HUES64 (cell line): ENCODE data around the gene SLC12A1.
"Not testable (repeated sequence)": the region's sequence is repeated elsewhere in the genome, so short reads cannot be mapped to it uniquely, and the experiment has no call there.

Experiments
- H3K27ac ChIP-seq: 2 replicates; pipeline ENCODE4 v1.7.0; 2013; ENCODE audit warnings: low read depth, low read length, inconsistent platforms
- H3K27me3 ChIP-seq: 2 replicates; pipeline ENCODE4 v1.6.1; 2013; ENCODE audit warnings: mild to moderate bottlenecking, low read length; ENCODE audit not compliant: insufficient read depth
- H3K36me3 ChIP-seq: 2 replicates; pipeline ENCODE4 v1.6.1; 2013; ENCODE audit warnings: mild to moderate bottlenecking, low read length; ENCODE audit not compliant: insufficient read depth
- H3K4me1 ChIP-seq: 2 replicates; pipeline ENCODE4 v1.6.1; 2013; ENCODE audit warnings: mild to moderate bottlenecking, low read length, moderate library complexity; ENCODE audit not compliant: insufficient read depth
- H3K4me3 ChIP-seq: 2 replicates; pipeline ENCODE4 v1.5.1; 2013; ENCODE audit warnings: mild to moderate bottlenecking, low read length, moderate library complexity
- H3K9ac ChIP-seq: 2 replicates; pipeline ENCODE4 v1.6.1; 2013; ENCODE audit warnings: mild to moderate bottlenecking, low read depth, low read length
- H3K9me3 ChIP-seq: 2 replicates; pipeline ENCODE4 v1.6.1; 2013; ENCODE audit warnings: low read depth, low read length; ENCODE audit not compliant: insufficient read depth
- WGBS: fragments of 150-250, 120-280 bp; methylation state at CpG from one replicate; pipeline ENCODE4 v1.1.7; 2013; ENCODE audit warnings: missing lambda C conversion rate; 5-methylcytosine and 5-hydroxymethylcytosine counted together

Gene SLC12A1

GRCh38 chr15:48307586-48307985 lies 101.5 kb downstream of the SLC12A1 start:
- Histone ChIP-seq H3K27me3 (no peaks in the 10 kb centered on the region), H3K36me3 (no peaks in the 10 kb centered on the region)

GRCh38 chr15:48309740-48310139 lies 103.6 kb downstream of the SLC12A1 start:
- Histone ChIP-seq H3K9ac (no peak overlapping the region), H3K36me3 (no peaks in the 10 kb centered on the region), H3K9me3 (no peaks in the 10 kb centered on the region), H3K4me3 (no peak overlapping the region), H3K27me3 (no peaks in the 10 kb centered on the region), H3K27ac (no peak overlapping the region), H3K4me1 (peaks cover 22% of the 10 kb centered on the region)
- WGBS: 97% methylated on average over 2 of the region's 2 CpGs

More at GRCh38 chr15:48307586-48307985, 101.5 kb downstream of the SLC12A1 start:
- Histone ChIP-seq H3K27ac (no peak overlapping the region), H3K4me1 (peaks cover 39% of the 10 kb centered on the region), H3K4me3 (no peak overlapping the region), H3K9me3 (no peaks in the 10 kb centered on the region), H3K9ac (no peak overlapping the region)
- 92% methylated on average over 8 of the region's 8 CpGs for WGBS

GRCh38 chr15:48313216-48313615 lies 107.1 kb downstream of the SLC12A1 start:
- Histone ChIP-seq H3K27ac (no peak overlapping the region), H3K4me3 (no peak overlapping the region), H3K27me3 (no peaks in the 10 kb centered on the region), H3K9ac (no peak overlapping the region), H3K36me3 (no peaks in the 10 kb centered on the region), H3K9me3 (no peaks in the 10 kb centered on the region; the same call in 1 of the 2 replicates), H3K4me1 (peaks cover 15% of the 10 kb centered on the region)
- 95% methylated on average over 2 of the region's 2 CpGs for WGBS

- Histone ChIP-seq H3K27ac (no peak overlapping the region), H3K9me3 (no peaks in the 10 kb centered on the region; the same call in 1 of the 2 replicates), H3K4me1 (peaks cover 17% of the 10 kb centered on the region), H3K36me3 (no peaks in the 10 kb centered on the region), H3K9ac (no peak overlapping the region), H3K27me3 (no peaks in the 10 kb centered on the region), H3K4me3 (no peak overlapping the region)
- 75% methylated on average over 10 of the region's 10 CpGs for WGBS
These were observed 108.9 kb downstream of the SLC12A1 start for GRCh38 chr15:48315041-48315440.

- 93% methylated on average over 2 of the region's 2 CpGs for WGBS
- no peak overlapping the region for H3K27ac ChIP-seq
These were observed 111.1 kb downstream of the SLC12A1 start for GRCh38 chr15:48317221-48317620.

GRCh38 chr15:48318131-48318530 lies 112.0 kb downstream of the SLC12A1 start:
- Histone ChIP-seq H3K9ac (no peak overlapping the region), H3K27ac (no peak overlapping the region), H3K27me3 (no peaks in the 10 kb centered on the region), H3K36me3 (no peaks in the 10 kb centered on the region), H3K9me3 (no peaks in the 10 kb centered on the region; the same call in 1 of the 2 replicates), H3K4me3 (no peak overlapping the region), H3K4me1 (peaks cover 17% of the 10 kb centered on the region)
- 38% methylated on average over 6 of the region's 6 CpGs for WGBS

More at GRCh38 chr15:48317221-48317620, 111.1 kb downstream of the SLC12A1 start:
- Histone ChIP-seq H3K27me3 (no peaks in the 10 kb centered on the region), H3K9me3 (no peaks in the 10 kb centered on the region; the same call in 1 of the 2 replicates), H3K9ac (no peak overlapping the region), H3K4me3 (no peak overlapping the region), H3K36me3 (no peaks in the 10 kb centered on the region), H3K4me1 (peaks cover 17% of the 10 kb centered on the region)

GRCh38 chr15:48323294-48323693 lies 117.2 kb downstream of the SLC12A1 start:
- H3K27ac ChIP-seq: no peak overlapping the region
- peaks cover 3% of the 10 kb centered on the region for H3K4me1 ChIP-seq
- 94% methylated on average over 7 of the region's 7 CpGs for WGBS
- no peaks in the 10 kb centered on the region for H3K9me3 ChIP-seq
- H3K4me3 ChIP-seq: no peak overlapping the region
- no peaks in the 10 kb centered on the region for H3K36me3 ChIP-seq
- no peak overlapping the region for H3K9ac ChIP-seq
- H3K27me3 ChIP-seq: no peaks in the 10 kb centered on the region

- no peak overlapping the region for H3K4me3 ChIP-seq
- H3K4me1 ChIP-seq: peaks cover 3% of the 10 kb centered on the region; the same call in 1 of the 2 replicates
- 78% methylated on average over 5 of the region's 5 CpGs for WGBS
- no peaks in the 10 kb centered on the region for H3K36me3 ChIP-seq
- H3K27ac ChIP-seq: no peak overlapping the region
- no peak overlapping the region for H3K9ac ChIP-seq
- H3K9me3 ChIP-seq: no peaks in the 10 kb centered on the region
- no peaks in the 10 kb centered on the region for H3K27me3 ChIP-seq
These were observed 118.8 kb downstream of the SLC12A1 start for GRCh38 chr15:48324949-48325348.

GRCh38 chr15:48325400-48325799 lies 119.3 kb downstream of the SLC12A1 start:
- Histone ChIP-seq H3K27ac (no peak overlapping the region), H3K4me1 (peaks cover 5% of the 10 kb centered on the region; the same call in 1 of the 2 replicates), H3K36me3 (no peaks in the 10 kb centered on the region), H3K4me3 (no peak overlapping the region), H3K9me3 (no peaks in the 10 kb centered on the region), H3K9ac (no peak overlapping the region), H3K27me3 (no peaks in the 10 kb centered on the region)
- 96% methylated on average over 4 of the region's 5 CpGs for WGBS

- 92% methylated on average over 6 of the region's 6 CpGs for WGBS
- not testable (repeated sequence) for H3K27me3 ChIP-seq, H3K9me3 ChIP-seq, H3K4me3 ChIP-seq, H3K27ac ChIP-seq, H3K9ac ChIP-seq, H3K36me3 ChIP-seq, H3K4me1 ChIP-seq
These were observed 120.1 kb downstream of the SLC12A1 start for GRCh38 chr15:48326180-48326579.

GRCh38 chr15:48330105-48330785 lies 124.1 kb downstream of the SLC12A1 start:
- no peaks in the 10 kb centered on the region for H3K27me3 ChIP-seq
- H3K4me1 ChIP-seq: peaks cover 26% of the 10 kb centered on the region
- no peak overlapping the region; the same call in 1 of the 2 replicates for H3K27ac ChIP-seq
- H3K9me3 ChIP-seq: no peaks in the 10 kb centered on the region
- 24% methylated on average over 10 of the region's 11 CpGs for WGBS
- H3K4me3 ChIP-seq: peak overlapping the region; percentile 93
- peaks cover 16% of the 10 kb centered on the region for H3K36me3 ChIP-seq
- peak overlapping the region; percentile 96; the same call in 1 of the 2 replicates for H3K9ac ChIP-seq
